Right lobe of liver (tissue), 6 donors: ENCODE results near the gene NFKB1. TPM values are rescaled to one million over a fixed set of nuclear protein-coding genes. Genes with fewer than 3 reads are reported as not detected.

Experiments
- ATAC-seq, 4 donors: fragments of 200-7000 bp; cut with Tn5 transposase; one replicate each; pipeline ENCODE4 v1.9.1; 2020; ENCODE audit warnings: mild to moderate bottlenecking in 4 of 4, moderate library complexity in 4 of 4
- DNase-seq, 3 donors: peaks; one replicate each; pipeline ENCODE4 v3.0.0-alpha.2; 2020
- H3K27ac ChIP-seq, 3 donors: fragments of 200-600 bp; one replicate each; pipeline ENCODE4 v1.8.0; 2022
- H3K27me3 ChIP-seq, 2 donors: fragments of 200-600 bp; one replicate each; pipeline ENCODE4 v1.8.0; 2022
- H3K36me3 ChIP-seq, 4 donors: fragments of 200-600 bp; sonication (generic) in 1 of 4; one replicate each; pipeline versions ENCODE4 v1.5.1 to v1.8.0; 2017 to 2022; ENCODE audit warnings: control low read depth in 1 of 4
- H3K4me1 ChIP-seq, 4 donors: fragments of 200-600 bp; sonication (generic) in 1 of 4; one replicate each; pipeline versions ENCODE4 v1.5.1 to v1.8.0; 2017 to 2022; ENCODE audit warnings: control low read depth in 1 of 4
- H3K4me3 ChIP-seq, 3 donors: fragments of 200-600 bp; one replicate each; pipeline ENCODE4 v1.8.0; 2022
- H3K9me3 ChIP-seq, 4 donors: fragments of 200-600 bp; sonication (generic) in 1 of 4; one replicate each; pipeline versions ENCODE4 v1.5.1 to v1.8.0; 2017 to 2022; ENCODE audit warnings: control low read depth in 1 of 4
- CTCF ChIP-seq, 4 donors: fragments of 200-600 bp in 3 of 4; fragments of 450-650 bp in 1 of 4; IDR thresholded peaks; one replicate each; pipeline versions ENCODE4 v1.5.1 to v1.8.0; 2016 to 2022; ENCODE audit warnings: antibody characterized with exemption in 4 of 4, mild to moderate bottlenecking in 2 of 4
- POLR2A ChIP-seq: fragments of 450-650 bp; IDR thresholded peaks from one replicate; pipeline ENCODE4 v1.6.1; 2017; ENCODE audit warnings: antibody characterized with exemption, mild to moderate bottlenecking
- WGBS: methylation state at CpG from one replicate; pipeline ENCODE4 v1.1.6; 2018; ENCODE audit warnings: low coverage, low lambda C conversion rate; ENCODE audit not compliant: insufficient coverage; ENCODE audit errors: missing lambda C conversion rate; 5-methylcytosine and 5-hydroxymethylcytosine counted together
- intact Hi-C, 2 donors: fragments of 100-400 bp; cut with DNase I; formaldehyde crosslinking; loops; one replicate each; pipeline versions ENCODE4 v1.11.2 to v1.14.1; 2022
- total RNA-seq, 6 experiments: library from RNA; depleted of rRNA in 2 of 6; stranded (reverse); fragments of >200 nt in 2 of 6; fragmentation: NEBNext Ultra II Directional in 3 of 6; extraction: Animal tissue kit (Norgen Biotek cat#: 25700) in 3 of 6; gene quantifications; one replicate each; pipeline versions ENCODE4 v1.1.0 to v1.2.4, GENCODE V29; 2016 to 2023
- donor health status: DM: no; HTN: yes; CAD: no.
- donor health status: DM: no; HTN: no; CAD: no.
- donor health status: DM: no; HTN: no; CAD: no.
- donor health status: DM: no; HTN: yes; CAD: no.
- donor health status: DM: no; HTN: yes; CAD: no.

NFKB1 gene
- total RNA-seq, 6 experiments from 2014 or later = 13.8 to 48.6 (median 17.5) TPM

GRCh38 chr4:102505708-102506107 lies 4.5 kb downstream of the NFKB1 start:
- no peak for DNase-seq
- intact Hi-C loops = no loop called here
- 48% methylated on average over 2 of the region's 2 CpGs for WGBS
- H3K36me3 ChIP-seq = no peaks in the 10 kb centered on the region
- no peak overlapping the region for H3K4me3 ChIP-seq
- no peaks in the 10 kb centered on the region for H3K27me3 ChIP-seq
- no peak overlapping the region for H3K27ac ChIP-seq
- no peak for TF ChIP-seq POLR2A
- TF ChIP-seq CTCF (IDR thresholded peaks at IDR 0.05) = no peak
- no peak for ATAC-seq
- no peaks in the 10 kb centered on the region for H3K9me3 ChIP-seq
- peaks cover 0 to 38% (median 14%) of the 10 kb centered on the region in 4 donors for H3K4me1 ChIP-seq

DNA sequence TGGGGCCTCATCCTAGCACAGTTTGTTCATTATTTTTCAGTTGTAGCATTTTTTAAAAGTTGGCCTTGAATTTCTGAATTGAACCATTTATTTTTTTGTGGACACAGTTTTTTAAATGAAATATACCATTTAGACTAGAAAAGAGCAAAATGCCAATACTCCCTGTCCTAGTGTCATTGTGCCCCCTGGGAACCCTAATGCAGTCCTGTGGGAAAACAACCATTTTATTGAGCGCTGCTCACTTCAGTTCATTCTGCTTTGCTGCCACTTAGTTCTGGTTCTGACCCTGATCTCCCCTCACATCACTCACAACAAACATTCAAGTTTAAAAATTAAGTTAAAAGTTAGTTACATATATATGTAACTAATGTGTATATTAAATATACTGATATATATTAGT lies 5.4 kb downstream of the NFKB1 start:
- Histone ChIP-seq H3K36me3 (no peaks in the 10 kb centered on the region), H3K4me3 (no peak overlapping the region), H3K27me3 (no peaks in the 10 kb centered on the region), H3K27ac (no peak overlapping the region), H3K4me1 (peaks cover 0 to 38% (median 14%) of the 10 kb centered on the region in 4 donors), H3K9me3 (no peaks in the 10 kb centered on the region)
- WGBS = 85% methylated on average over 1 of the region's 1 CpG
- DNase-seq (no peak), ATAC-seq (no peak)
- intact Hi-C loops = no loop called here
- TF ChIP-seq POLR2A (no peak), CTCF (IDR thresholded peaks at IDR 0.05) (no peak)

DNA sequence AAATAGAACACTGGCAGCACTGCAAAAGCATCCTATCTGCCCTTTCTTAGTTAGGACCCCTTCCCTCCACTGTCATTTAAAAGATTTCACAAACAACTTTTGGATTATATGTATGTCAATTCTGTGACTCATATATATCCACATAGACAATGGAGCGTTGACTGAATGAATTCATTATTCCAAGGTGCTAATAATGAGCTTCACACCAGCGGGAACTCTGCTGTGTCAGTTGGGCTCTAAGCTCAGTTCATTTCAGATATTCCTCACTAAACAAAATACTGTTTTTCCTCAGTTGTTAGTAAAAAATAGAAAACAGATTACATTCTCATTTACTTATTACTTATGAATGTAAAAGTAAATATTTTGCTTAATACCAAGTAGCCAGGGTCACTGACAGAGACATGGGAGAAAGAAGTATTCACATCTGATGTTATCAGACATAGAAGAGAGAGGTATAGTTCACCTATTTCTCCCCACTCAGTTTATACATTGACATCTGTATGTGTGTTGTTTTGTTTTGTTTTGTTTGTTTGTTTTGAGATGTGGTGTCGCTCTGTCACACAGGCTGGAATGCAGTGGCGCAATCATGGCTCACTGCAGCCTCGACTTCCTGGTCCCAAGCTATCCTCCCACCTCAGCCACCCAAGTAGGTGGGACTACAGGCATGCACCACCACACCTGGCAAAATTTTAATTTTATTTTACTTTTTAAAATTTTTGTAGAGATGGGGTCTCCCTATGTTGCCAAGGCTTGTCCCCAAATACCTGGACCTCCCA lies 10.9 kb downstream of the NFKB1 start:
- WGBS = 77% methylated on average over 3 of the region's 5 CpGs
- intact Hi-C loops = no loop called here
- no peaks in the 10 kb centered on the region for H3K9me3 ChIP-seq
- TF ChIP-seq POLR2A = no peak
- no peak for TF ChIP-seq CTCF (IDR thresholded peaks at IDR 0.05)
- no peak overlapping the region for H3K27ac ChIP-seq
- H3K27me3 ChIP-seq = no peaks in the 10 kb centered on the region
- peaks cover 0 to 6% (median 0%) of the 10 kb centered on the region in 4 donors for H3K4me1 ChIP-seq
- DNase-seq (no peak), ATAC-seq (peak in 2 of 4 donors; percentile 21 to 44)
- no peak overlapping the region for H3K4me3 ChIP-seq
- H3K36me3 ChIP-seq = no peaks in the 10 kb centered on the region

DNA sequence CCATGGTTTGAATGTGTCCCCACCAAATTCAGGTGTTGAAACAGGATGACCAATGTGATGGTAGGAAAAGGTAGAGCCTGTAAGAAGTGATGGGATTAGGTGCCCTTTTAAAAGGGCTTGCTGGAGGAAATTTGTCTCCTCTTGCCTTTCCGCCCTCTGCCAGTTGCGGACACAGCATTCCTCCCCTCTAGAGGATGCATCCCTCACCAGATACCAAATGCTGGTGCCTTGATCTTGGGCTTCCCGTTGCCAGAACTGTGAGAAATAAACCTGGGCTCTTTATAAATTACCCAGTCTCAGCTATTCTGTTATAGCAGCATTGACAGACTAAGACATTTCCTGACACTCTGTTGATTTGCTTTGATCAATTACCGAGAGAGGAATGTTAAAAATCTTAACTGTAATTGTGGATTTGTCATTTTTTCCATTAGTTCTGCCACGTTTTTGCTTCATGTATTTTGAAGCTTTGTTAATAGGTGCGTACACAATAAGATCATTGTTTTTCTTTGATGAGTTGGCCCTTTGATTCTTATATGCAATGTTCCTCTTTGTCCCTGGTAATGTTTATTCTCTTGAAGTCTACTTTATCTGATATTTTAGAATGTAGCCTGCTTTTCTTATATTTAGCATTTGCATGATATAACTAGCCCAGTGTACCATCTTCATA lies 13.3 kb downstream of the NFKB1 start:
- Histone ChIP-seq H3K36me3 (no peaks in the 10 kb centered on the region), H3K27me3 (no peaks in the 10 kb centered on the region), H3K4me3 (no peak overlapping the region), H3K9me3 (no peaks in the 10 kb centered on the region), H3K27ac (no peak overlapping the region), H3K4me1 (peaks cover 0 to 4% (median 0%) of the 10 kb centered on the region in 4 donors)
- intact Hi-C loops = no loop called here
- DNase-seq (no peak), ATAC-seq (no peak)
- no peak for TF ChIP-seq CTCF (IDR thresholded peaks at IDR 0.05)
- TF ChIP-seq POLR2A = no peak
- 80% methylated on average over 4 of the region's 6 CpGs for WGBS
